Measurements from ENCODE around the gene SIAH1. TPM values are rescaled to one million over a fixed set of nuclear protein-coding genes. Genes with fewer than 3 reads are reported as not detected.

SIAH1 gene
- polyA plus RNA-seq, 2 of the 4 experiments (the other 2 are of a cell fraction): 13.3 to 28.5 TPM

DNA sequence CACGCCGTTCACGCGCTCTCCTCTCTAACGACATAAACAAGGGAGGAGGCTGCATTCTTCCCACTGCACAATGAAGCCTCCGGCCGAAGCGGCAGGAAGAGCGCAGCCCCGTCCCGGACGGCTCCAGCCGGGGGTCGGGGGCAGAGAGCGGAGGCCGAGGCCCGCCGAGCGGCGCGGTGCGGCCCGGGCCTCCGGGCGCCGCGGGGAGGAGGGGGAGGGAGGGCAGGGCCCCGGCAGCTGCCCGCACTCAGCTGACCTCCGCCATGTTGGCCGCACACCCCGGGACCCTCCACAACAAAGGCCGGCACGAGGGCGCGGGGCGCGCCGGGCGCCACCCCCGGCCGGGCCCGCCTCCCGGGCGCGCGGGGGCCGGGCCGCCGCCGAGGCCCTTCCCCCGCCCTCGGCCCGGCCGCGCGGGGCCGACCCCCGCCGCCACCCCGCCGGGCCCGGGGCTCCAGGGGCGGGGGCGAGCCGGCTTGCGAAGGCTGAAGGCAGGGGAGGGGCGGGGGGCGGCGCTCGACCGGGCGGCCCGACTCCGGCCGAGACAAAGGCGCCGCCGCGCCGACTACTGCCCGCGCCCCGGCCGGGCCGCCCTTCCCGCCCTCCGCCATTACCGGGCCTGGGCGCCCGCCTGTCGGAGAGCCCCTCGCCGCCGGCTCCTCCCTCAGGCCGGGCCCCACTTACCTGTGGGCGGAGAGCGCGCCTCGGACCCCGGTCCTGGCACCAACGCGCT lies 527 bp downstream of the SIAH1 start:
- Histone ChIP-seq H3K4me2 (peak overlapping the region; percentile 85), H3K4me1 (peaks cover 21% of the 10 kb centered on the region), H3K27ac (peak overlapping the region; percentile 99), H3K9me3 (no peaks in the 10 kb centered on the region), H3K4me3 (peak overlapping the region; percentile 60)
- POLR2A ChIA-PET: interaction anchor here (0.8 to 4.0 kb wide), 14 partner anchors 8 to 239 kb away, joined by 3 to 55 read pairs (median 5); no protein-coding TSS in a partner anchor
- DNase-seq (ENCODE audit: low read depth in 1 of 2, low spot score in 1 of 2): peak; percentile 64 to 71
- CTCF ChIA-PET: interaction anchor here (0.7 to 1.4 kb wide), 5 partner anchors 15 to 239 kb away, joined by 3 to 5 read pairs (median 4); no protein-coding TSS in a partner anchor
- FAIRE-seq: no peak
- WGBS (ENCODE audit: missing lambda C conversion rate): 3% methylated on average over 16 of the region's 103 CpGs
- peak; percentile 42; the same call in 1 of the 2 replicates for TF ChIP-seq KDM5A (IDR thresholded peaks at IDR 0.05)
- no peak for TF ChIP-seq ZFP36 (IDR thresholded peaks at IDR 0.05; ENCODE audit: borderline replicate concordance, partially characterized antibody)
- TF ChIP-seq, protein P1, sequence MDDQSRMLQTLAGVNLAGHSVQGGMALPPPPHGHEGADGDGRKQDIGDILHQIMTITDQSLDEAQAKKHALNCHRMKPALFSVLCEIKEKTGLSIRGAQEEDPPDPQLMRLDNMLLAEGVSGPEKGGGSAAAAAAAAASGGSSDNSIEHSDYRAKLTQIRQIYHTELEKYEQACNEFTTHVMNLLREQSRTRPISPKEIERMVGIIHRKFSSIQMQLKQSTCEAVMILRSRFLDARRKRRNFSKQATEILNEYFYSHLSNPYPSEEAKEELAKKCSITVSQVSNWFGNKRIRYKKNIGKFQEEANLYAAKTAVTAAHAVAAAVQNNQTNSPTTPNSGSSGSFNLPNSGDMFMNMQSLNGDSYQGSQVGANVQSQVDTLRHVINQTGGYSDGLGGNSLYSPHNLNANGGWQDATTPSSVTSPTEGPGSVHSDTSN (IDR thresholded peaks at IDR 0.05): 0 out of 2 replicates have a peak, but pooled peaks have one; percentile 16
- 0 out of 2 replicates have a peak, but pooled peaks have one; percentile 49 for TF ChIP-seq TP53 (CRISPR knock-in tag; IDR thresholded peaks at IDR 0.05)
- TF ChIP-seq JUN (IDR thresholded peaks at IDR 0.05): peak in 1 of 2 experiments; percentile 74; a peak in 2 of 5 replicates
- TF ChIP-seq, protein P2, sequence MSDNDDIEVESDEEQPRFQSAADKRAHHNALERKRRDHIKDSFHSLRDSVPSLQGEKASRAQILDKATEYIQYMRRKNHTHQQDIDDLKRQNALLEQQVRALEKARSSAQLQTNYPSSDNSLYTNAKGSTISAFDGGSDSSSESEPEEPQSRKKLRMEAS (IDR thresholded peaks at IDR 0.05): peak; percentile 16; the same call in 1 of the 2 replicates
- 0 out of 2 replicates have a peak, but pooled peaks have one; percentile 28 for TF ChIP-seq MYC (IDR thresholded peaks at IDR 0.05; ENCODE audit: borderline replicate concordance, low read length)
- TF ChIP-seq, protein P3, sequence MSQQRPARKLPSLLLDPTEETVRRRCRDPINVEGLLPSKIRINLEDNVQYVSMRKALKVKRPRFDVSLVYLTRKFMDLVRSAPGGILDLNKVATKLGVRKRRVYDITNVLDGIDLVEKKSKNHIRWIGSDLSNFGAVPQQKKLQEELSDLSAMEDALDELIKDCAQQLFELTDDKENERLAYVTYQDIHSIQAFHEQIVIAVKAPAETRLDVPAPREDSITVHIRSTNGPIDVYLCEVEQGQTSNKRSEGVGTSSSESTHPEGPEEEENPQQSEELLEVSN (IDR thresholded peaks at IDR 0.05; ENCODE audit: borderline replicate concordance, low read depth): no peak
- peak; percentile 30; the same call in 1 of the 2 replicates for TF ChIP-seq POLR2A (IDR thresholded peaks at IDR 0.05; ENCODE audit: low read length)
- TF ChIP-seq, protein P4, sequence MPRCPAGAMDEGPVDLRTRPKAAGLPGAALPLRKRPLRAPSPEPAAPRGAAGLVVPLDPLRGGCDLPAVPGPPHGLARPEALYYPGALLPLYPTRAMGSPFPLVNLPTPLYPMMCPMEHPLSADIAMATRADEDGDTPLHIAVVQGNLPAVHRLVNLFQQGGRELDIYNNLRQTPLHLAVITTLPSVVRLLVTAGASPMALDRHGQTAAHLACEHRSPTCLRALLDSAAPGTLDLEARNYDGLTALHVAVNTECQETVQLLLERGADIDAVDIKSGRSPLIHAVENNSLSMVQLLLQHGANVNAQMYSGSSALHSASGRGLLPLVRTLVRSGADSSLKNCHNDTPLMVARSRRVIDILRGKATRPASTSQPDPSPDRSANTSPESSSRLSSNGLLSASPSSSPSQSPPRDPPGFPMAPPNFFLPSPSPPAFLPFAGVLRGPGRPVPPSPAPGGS (IDR thresholded peaks at IDR 0.05): peak; percentile 9; the same call in 1 of the 3 replicates
- peak; percentile 80 to 84 for ATAC-seq

GRCh38 chr16:48383877-48384519 lies 1.2 kb downstream of the SIAH1 start:
- ATAC-seq: peak; percentile 26 to 50; a peak in 4 of 6 replicates
- peak in 1 of 2 experiments; percentile 31 for DNase-seq (ENCODE audit: low read depth in 1 of 2, low spot score in 1 of 2)
- H3K4me2 ChIP-seq: peak overlapping the region; percentile 85
- 4% methylated on average over 15 of the region's 15 CpGs for WGBS (ENCODE audit: missing lambda C conversion rate)
- CTCF ChIA-PET: interaction anchor here (0.7 to 1.4 kb wide), 4 partner anchors 15 to 158 kb away, joined by 3 to 5 read pairs (median 4); no protein-coding TSS in a partner anchor
- POLR2A ChIA-PET: interaction anchor here (1.0 to 4.0 kb wide), 7 partner anchors 12 to 116 kb away, joined by 5 to 55 read pairs (median 6); no protein-coding TSS in a partner anchor
- peaks cover 28% of the 10 kb centered on the region for H3K4me1 ChIP-seq
- TF ChIP-seq HES2 (IDR thresholded peaks at IDR 0.05) (no peak), KDM1A (IDR thresholded peaks at IDR 0.05; ENCODE audit: low read depth) (peak; percentile 76), HDAC2 (IDR thresholded peaks at IDR 0.05) (no peak), ESRRA (IDR thresholded peaks at IDR 0.05; ENCODE audit: borderline replicate concordance, low read length) (peak; percentile 89), RARB (CRISPR knock-in tag; IDR thresholded peaks at IDR 0.05) (no peak), JUN (IDR thresholded peaks at IDR 0.05) (no peak), NFE2L2 (conservative IDR thresholded peaks at IDR 0.05; ENCODE audit: low read length) (no peak)
- no peak for FAIRE-seq
- H3K27ac ChIP-seq: peak overlapping the region; percentile 99
- no peaks in the 10 kb centered on the region for H3K9me3 ChIP-seq
- H3K4me3 ChIP-seq: peak overlapping the region; percentile 60

Measured in A549 (cell line).